HG02642 (cell line): Measurements from ENCODE around the gene BPIFB3.
"Not testable (repeated sequence)": the region's sequence is repeated elsewhere in the genome, so short reads cannot be mapped to it uniquely, and the experiment has no call there.

Experiments used
- ATAC-seq: cut with Tn5 transposase; IDR thresholded peaks from one replicate; pipeline ENCODE4 v1.9.1; 2021; ENCODE audit warnings: mild to moderate bottlenecking; ENCODE audit not compliant: unreplicated experiment, poor library complexity

BPIFB3 gene

DNA sequence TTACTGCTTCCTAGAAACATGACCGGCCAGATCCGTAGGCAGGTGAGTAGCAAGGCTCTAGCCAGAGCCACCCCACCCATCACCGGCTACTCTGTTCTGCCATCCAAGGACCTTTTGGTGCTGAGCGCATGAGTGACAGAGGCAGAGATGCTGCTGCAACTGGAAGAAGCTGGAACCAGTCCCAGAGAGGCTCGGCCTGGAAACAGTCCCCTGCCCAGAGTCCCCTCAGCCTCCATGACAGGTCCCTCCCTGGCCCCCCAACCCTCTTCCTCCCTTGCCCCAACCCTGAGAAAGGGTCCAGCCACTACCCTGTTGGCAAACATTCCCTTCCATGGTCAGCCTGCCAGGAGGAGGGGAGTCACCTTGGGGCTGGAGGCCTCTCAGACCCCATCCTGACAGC is 57.6 kb downstream of the BPIFB3 start:
- ATAC-seq, result no peak

DNA sequence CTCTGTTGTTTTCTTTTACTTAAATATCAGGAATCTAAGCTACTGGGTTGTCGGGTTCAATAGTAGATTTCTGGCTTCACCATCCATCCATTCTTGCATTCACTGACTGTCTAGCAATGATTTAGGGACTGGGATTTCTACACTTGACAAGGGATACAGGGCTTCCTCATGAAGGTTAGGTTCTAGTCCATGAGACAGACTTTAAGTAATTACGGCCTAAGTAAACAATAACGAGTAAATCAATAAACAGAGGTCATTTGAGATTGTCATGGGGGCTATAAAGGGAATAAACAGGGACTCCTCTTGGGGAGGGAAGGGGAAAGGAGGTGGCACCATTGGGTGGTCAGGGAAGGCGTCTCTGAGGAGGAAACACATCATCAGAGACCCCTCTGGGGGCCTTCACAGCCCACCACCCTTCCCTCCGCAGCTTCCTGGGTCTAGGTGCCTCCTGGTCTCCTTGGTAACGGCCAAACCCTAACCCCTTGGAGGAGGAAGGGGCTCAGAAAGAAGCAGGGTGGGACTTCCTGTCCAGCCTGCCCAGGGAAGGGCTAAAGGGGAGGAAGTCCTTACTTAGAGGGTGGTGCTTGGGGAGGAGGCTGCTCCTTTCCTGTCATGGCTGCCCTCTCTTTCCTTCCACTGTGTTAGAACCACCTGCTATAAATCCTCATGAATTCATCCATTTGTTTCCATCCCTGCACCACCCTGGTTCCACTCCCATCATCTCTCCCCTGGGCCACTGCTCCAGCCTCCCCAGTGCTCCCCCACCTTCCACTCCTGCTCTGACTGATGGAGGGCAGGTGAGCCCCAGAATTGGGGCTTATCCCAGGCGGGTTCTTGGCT is 59.1 kb downstream of the BPIFB3 start:
- no peak for ATAC-seq

DNA sequence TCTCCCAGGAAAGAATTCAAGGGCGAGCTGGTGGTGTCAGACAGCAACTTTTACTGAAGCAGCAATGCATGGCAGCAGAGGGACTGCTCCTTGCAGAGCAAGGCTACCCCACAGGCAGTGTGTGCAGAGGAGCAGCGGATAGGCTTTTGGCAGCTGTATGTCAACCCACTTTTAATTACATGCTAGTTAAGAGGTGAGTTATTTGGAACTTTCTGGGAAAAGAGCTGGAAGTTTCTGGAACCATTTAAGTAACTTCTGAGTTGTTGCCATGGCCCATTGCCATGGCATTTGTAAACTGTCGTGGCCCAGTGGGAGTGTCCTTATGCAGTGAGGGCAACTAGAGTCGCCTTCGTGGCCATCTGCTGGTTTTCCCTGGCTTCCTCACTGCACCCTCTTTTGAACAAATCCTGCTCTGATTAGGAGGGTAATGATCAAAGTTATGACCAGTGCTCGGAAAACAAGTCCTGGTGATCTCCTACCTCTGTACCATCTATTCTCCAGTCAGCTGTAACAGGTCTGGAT is 59.7 kb downstream of the BPIFB3 start:
- ATAC-seq, result no peak

DNA sequence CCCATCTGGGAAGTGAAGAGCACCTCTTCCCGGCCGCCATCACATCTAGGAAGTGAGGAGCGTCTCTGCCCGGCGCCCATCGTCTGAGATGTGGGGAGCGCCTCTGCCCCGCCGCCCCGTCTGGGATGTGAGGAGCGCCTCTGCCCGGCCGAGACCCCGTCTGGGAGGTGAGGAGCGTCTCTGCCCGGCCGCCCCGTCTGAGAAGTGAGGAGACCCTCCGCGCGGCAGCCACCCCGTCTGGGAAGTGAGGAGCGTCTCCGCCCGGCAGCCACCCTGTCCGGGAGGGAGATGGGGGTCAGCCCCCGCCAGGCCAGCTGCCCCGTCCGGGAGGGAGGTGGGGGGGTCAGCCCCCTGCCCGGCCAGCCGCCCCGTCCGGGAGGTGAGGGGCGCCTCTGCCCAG is 61.8 kb downstream of the BPIFB3 start:
- ATAC-seq, result not testable (repeated sequence)

DNA sequence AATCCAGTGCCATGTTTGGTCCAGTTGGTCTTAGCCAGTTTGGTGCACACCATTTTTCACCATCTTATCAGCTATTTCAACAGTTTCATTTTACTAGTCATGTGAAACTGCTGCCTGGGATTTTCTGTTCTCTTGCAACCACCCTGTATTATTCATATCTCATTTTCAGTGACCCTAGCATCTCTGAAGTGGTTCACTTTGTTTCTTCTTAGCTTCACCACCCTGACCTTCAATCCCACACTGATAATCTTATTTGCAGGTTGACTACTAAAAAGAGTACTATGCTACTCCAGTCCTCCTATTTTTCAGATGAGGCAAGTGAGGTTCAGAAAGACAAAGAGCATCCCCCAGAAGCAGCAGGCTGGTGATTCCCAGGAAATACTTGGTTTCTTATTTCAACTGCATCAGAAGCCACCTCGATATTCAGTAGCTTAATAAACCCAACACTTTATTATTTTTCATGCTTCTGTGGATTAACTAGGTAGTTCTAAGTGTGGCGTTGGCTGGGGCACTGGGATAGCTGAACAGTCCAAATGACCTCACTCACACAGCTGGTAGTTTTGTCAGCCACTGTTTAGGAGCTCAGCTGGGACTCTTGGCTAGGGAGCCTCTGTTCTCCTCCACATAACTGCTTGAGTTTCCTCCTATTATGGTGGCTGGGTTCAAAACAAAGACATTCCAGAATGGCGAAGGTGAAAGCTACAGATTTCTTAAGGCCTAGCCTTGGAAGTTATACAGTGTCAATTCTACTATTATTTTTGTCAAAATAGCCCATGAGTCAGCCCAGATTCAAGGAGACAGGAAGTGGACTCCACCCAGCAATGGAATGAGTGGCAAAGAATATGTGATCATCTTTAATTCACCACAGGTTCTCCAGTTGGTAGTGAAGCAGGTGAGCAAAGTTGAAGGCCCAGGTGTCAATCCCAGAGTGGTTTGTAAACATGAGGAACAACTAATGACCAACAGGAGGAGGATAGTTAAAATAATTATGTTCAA is 66.3 kb downstream of the BPIFB3 start:
- ATAC-seq, result peak; percentile 48

DNA sequence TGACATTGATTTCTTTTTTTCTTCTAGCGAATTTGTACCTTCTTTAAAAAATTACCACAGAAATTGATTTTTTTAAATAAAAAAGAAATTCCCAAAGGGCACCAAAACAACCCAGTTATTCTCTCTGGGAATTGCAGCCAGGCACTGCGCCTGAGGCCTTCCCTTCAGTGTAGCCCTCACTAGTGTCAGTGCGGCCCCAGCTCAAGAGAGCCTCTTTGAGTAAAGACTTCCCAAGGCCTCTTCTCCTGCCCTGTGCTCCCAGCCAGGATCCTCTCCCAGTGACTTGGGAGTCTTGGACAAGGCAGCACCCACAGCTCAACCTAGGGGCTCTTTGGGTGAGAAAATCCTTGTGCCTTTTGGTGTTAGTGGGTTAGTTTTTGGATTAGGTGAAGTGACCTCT is 67.2 kb downstream of the BPIFB3 start:
- no peak for ATAC-seq

DNA sequence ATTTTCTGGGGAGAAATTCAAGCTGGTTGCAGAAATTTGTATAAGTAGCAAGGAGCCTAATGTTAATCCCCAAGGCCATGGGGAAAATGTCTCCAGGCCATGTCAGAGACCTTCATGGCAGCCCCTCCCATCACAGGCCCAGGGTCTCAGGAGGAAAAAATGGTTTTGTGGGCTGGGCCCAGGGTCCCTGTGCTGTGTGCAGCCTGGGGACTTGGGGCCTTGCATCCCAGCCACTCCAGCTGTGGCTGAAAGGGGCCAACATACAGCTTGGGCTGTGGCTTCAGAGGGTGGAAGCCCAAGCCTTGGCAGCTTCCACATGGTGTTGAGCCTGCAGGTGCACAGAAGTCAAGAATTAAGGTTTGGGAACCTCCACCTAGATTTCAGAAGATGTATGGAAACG is 68.6 kb downstream of the BPIFB3 start:
- ATAC-seq, result not testable (repeated sequence)
